ENCODE results near the gene FAM162A. TPM values are rescaled to one million over a fixed set of nuclear protein-coding genes. Genes with fewer than 3 reads are reported as not detected.

The FAM162A gene
- total and polyA plus RNA-seq, 9 of the 15 experiments (the other 6 are each of a cell fraction or from before 2014, with no cell fraction given) = 37.5 to 211 (median 101) TPM

DNA sequence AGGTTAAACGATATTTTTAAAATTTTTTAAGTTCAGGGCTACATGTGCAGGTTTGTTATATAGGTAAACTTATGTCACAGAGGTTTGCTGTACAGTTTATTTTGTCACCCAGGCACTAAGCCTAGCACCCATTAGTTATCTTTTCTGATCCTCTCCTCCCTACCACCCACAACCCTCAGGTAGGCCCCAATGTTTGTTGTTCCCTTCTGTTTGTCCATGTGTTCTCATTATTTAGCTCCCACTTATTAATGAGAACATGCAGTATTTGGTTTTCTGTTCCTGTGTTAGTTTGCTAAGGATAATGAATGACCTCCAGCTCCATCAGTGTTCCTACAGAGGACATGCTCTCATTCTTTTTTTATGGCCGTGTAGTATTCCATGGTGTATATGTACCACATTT lies 14.9 kb downstream of the FAM162A start:
- peaks cover 8% of the 10 kb centered on the region for H3K79me2 ChIP-seq (ENCODE audit: control insufficient read depth, insufficient read depth, low read length)
- no peaks in the 10 kb centered on the region for H4K20me1 ChIP-seq (replicated peaks; ENCODE audit: control insufficient read depth, insufficient read depth, low read length)
- no peak for DNase-seq (ENCODE audit: extremely low read depth in 1 of 4, low spot score in 3 of 4)
- POLR2A ChIA-PET = no interaction called here
- FAIRE-seq = no peak
- CTCF ChIA-PET (ENCODE audit: low intra/inter-chr PET ratio) = no interaction called here
- H3K9me3 ChIP-seq (replicated peaks; ENCODE audit: control insufficient read depth, insufficient read depth, low read depth, low read length) = no peaks in the 10 kb centered on the region
- no peak overlapping the region for H3K9ac ChIP-seq (ENCODE audit: insufficient read depth in 1 of 2, low read depth in 2 of 2, low read length in 2 of 2)
- no peak overlapping the region for H3K4me3 ChIP-seq
- no peaks in the 10 kb centered on the region for H3K9me1 ChIP-seq (ENCODE audit: control insufficient read depth, insufficient read depth, low read length)
- WGBS (ENCODE audit: insufficient coverage, low coverage, missing lambda C conversion rate) = 94% methylated on average over 2 of the region's 2 CpGs
- TF ChIP-seq MCM7 (IDR thresholded peaks at IDR 0.05) (no peak), FOXP4 (CRISPR knock-in tag; IDR thresholded peaks at IDR 0.05; ENCODE audit: borderline replicate concordance) (no peak), ZNF764 (CRISPR knock-in tag; IDR thresholded peaks at IDR 0.05; ENCODE audit: low read depth) (no peak), ZNF212 (CRISPR knock-in tag; IDR thresholded peaks at IDR 0.05) (no peak), ZNF778 (CRISPR knock-in tag; IDR thresholded peaks at IDR 0.05) (no peak), ZNF57 (CRISPR knock-in tag; IDR thresholded peaks at IDR 0.05) (no peak), ATF6 (CRISPR knock-in tag; IDR thresholded peaks at IDR 0.05) (no peak), ZFP1 (CRISPR knock-in tag; IDR thresholded peaks at IDR 0.05) (no peak)
- in situ Hi-C loops (cut with MboI) (loop anchor here (10.0 kb wide), 1 partner anchor 286 kb away; the partner anchor contains the start of gene PARP14), intact Hi-C loops (cut with micrococcal nuclease) (no loop called here)
- no TSS peak for BruUV-seq (replicated peaks)
- H3K4me2 ChIP-seq (ENCODE audit: insufficient read depth, low read length) = no peak overlapping the region
- no peak for ATAC-seq
- H3K27ac ChIP-seq (ENCODE audit: extremely low read depth, low read depth, low read length) = no peak overlapping the region
- H3K4me1 ChIP-seq (replicated peaks in 1 of 2; ENCODE audit: control insufficient read depth in 2 of 2, insufficient read depth in 2 of 2, low read length in 2 of 2) = no peaks in the 10 kb centered on the region; a peak in 1 of 5 replicates
- H3K27me3 ChIP-seq (ENCODE audit: control insufficient read depth in 2 of 2, insufficient read depth in 2 of 2, low read length in 2 of 2) = no peaks in the 10 kb centered on the region
- peaks cover 17% of the 10 kb centered on the region for H3K36me3 ChIP-seq (ENCODE audit: control insufficient read depth, insufficient read depth, low read length)
- no peak overlapping the region for H2AFZ ChIP-seq (ENCODE audit: low read depth, low read length)

Measured in K562 (cell line).